Head of caudate nucleus (tissue), 42 donors: Measurements from ENCODE around the gene RDM1.
"Not testable (repeated sequence)": the region's sequence is repeated elsewhere in the genome, so short reads cannot be mapped to it uniquely, and the experiment has no call there.

Experiments
- DNase-seq, 42 donors: peaks; one replicate each; pipeline versions ENCODE4 v3.0.0 to v3.0.0-alpha.2; 2020 to 2021; ENCODE audit warnings: mixed read lengths in 7 of 42
- intact Hi-C: fragments of 100-400 bp; cut with DNase I; formaldehyde crosslinking; loops from one replicate; pipeline ENCODE4 v1.15.0; 2022

RDM1 gene

DNA sequence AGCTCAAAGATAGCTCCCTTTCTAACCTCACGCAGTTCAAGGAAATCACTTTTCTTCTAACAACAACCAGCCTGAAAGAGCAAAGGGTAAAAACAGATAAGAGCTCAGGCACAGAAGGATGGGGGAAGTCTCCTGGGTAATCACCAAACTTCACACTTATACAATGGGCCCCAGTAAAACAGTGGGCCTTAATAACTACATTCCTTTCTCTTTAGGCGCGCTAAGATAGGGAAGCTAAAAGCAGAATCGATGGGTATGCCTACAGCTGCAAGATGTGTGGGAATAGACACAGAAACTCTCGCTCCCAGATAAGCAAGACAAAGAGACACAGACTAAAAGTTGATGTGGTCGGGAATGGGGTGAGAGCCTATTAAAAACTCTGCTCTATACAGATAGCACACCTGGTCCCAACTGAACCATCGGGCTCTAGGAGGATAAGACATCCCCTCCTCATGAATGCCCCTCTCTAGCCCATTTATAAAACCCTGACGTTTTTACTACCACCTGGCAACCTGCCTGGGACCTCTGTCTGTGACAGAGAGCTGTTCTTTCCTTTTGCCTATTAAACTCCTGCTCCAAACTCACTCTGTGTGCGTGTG is 12.1 kb upstream of the RDM1 start:
- DNase-seq = no peak
- intact Hi-C loops = no loop called here

DNA sequence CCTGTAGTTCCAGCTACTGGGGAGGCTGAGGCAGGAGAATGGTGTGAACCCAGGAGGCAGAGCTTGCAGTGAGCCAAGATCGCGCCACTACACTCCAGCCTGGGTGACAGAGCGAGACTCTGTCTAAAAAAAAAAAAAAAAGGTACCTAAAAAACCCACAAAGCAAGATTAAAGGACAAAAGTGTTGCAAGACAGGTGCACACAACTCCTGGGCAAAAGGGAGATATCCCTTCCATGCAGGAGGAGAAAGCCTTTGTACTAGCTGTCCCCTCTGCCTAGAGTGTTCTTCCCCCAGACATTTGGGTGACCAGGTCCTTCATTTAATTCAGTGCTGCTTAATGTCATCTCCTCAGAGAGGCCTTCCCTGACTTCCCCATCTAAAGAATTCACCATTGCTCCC is 7.9 kb upstream of the RDM1 start:
- intact Hi-C loops, DNase-seq: not testable (repeated sequence)

DNA sequence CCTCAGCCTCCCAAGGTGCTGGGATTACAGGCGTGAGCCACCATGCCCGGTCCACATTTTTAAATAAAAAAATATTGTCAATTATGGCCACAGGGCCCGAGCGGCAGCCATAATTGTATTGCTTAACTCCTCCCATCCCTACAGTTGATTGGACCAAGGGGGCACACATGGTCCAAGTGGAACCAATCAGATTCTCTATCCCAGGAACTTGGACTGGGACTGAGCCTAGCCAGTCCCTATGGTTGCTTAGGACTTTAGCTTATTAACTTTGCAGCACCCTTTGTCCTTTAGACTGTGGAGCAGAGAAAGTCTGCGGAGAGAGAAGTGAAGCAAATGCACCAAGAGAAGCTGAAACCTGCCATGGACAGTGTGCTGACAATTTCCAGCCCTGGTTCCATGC is 5.5 kb upstream of the RDM1 start:
- DNase-seq = peak in 1 of 42 donors; percentile 8
- intact Hi-C loops = no loop called here

DNA sequence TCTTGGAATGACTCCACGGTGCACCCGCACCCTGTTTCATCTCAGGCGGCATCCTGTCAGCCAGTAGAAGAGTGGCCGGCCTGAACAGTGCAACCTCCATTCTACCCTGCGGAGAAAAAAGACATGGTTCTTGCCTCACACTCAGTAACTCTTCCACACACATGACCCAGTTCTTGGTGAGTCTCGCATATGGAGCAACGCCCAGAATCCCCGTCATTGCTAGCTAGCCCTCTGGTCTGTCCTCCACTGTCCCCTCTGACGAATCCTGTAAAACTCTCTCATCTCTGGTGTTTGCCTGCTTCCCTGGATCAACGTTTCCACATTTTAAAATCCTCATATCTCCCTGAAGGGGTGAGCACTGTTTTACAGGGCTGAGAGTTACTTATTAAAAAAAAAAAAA is 4.2 kb upstream of the RDM1 start:
- intact Hi-C loops = no loop called here
- peak in 1 of 42 donors; percentile 30 for DNase-seq

DNA sequence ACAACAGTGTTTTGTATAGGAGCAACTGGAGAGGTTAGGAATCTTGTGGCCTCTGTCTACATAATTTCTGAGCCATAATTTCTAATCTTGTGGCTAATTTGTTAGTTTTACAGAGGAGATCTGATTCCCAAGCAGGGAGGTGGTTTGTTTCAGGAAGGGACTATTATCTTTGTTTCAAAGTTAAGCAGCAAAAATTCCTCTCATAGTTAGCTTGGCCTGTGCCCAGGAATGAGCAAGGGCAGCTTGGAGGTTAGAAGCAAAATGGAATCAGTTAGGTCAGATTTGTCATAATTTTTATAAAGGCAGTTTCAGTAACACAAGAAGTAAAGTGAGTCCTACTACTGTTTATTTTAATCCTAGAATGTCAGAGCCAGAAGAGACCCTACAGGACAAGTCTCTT is 2.0 kb upstream of the RDM1 start:
- no peak for DNase-seq
- intact Hi-C loops = no loop called here

DNA sequence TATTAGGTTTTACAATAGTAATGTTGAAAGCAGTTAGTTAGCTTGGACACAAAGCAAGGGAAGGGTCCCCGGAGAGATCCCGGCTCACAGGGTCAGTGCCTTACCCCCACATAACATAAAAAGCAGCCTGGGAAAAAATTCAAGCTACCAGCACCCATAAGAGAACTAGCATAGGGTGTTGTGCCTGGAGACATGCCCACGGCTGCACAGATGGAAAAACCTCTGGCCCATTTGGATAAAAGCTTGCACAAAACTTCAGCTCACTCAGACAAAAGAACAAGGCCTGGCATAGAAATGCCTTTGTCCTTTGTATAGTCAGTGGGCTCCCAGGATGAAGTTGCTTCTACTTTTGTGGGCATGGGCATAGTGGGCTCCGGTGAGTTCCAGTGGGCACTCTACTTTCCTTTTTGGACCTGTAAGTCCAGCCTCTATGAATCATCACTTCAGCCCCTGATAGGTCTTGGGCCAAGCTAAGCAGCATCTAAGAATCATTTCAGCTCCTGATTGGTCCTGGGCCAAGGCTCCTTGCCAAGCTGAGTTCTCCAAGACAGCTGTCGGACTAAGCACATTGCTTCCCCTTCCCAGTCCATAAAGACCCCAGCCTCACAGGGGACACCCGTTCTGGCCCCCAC is 1.3 kb upstream of the RDM1 start:
- intact Hi-C loops = no loop called here
- DNase-seq = peak in 1 of 42 donors; percentile 1

DNA sequence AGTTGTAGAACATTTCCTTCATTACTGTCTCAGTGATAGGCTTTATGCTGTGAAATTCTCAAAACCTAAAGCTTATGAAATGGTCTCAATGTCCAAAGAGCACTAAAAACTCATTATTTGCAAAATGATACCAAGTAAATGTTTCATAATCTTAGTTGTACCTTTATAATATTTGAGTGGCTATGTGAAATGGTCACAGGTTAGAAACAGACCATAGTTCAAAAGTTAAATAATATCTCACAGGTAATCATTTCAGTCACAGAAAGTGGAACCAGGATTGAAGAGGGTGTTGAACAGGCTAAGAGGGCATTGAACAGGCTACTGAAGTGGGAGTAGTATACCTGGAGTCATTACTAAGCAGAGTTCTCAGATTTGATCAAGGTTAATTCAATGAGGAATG is 2.9 kb downstream of the RDM1 start:
- DNase-seq = no peak
- intact Hi-C loops = no loop called here

DNA sequence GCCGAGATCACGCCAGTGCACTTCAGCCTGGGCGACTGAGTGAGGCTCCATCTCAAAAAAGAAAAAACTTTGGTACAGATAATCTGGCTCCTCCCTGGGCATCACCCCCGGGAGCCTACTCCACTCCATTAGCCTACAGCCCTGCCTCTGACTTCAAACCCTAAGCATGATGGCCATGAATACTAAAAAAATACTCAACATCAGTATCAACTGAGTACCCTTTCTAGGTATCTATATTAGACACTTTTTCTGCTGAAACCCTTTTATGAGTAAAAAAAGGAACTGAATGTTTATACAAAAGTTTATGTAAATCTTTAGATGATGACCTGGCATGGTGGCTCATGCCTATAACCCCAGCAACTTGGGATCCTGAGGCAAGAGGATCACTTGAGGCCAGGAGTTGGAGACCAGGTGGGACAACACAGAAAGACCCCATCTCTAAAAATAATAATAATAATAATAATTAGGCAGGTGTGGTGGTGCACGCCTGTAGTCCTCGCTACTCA is 6.9 kb downstream of the RDM1 start:
- intact Hi-C loops = no loop called here
- DNase-seq = no peak

DNA sequence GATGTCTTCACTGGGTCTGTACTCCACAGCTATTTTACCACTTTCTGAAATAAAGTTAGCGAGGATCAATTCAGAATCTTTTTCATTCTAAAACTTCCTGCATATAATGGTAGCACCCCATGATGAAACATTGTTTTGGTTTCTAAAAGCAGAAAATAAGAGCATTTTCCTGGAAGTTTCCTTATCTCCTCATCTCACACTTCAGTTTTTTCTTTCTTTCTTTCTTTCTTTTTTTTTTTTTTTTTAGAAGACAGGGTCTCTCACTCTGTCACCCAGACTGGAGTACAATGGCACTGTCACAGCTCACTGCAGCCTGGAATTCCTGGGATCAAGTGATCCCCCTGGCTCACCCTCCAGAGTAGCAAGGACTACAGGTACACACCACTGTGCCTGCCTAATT is 10.3 kb downstream of the RDM1 start:
- no peak for DNase-seq
- intact Hi-C loops = no loop called here

DNA sequence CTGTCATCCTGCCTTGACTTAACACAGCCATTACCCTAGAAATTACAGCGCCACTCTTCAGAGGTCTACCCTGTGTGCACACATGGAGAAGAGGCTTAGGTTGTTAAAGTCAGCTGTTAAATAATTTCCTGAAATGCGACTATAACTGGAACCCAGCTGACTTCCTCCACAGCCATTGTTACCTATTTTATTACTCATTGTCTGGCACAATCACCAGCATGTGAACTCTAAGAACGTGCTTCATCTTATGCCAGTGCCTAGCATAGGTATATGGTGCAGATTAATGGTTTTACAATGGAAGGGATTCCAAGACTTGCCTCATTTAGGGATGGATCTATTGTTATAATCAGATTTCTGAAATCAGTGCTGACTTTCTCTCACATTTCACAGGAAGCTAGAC is 11.9 kb downstream of the RDM1 start:
- intact Hi-C loops = no loop called here
- DNase-seq = no peak

DNA sequence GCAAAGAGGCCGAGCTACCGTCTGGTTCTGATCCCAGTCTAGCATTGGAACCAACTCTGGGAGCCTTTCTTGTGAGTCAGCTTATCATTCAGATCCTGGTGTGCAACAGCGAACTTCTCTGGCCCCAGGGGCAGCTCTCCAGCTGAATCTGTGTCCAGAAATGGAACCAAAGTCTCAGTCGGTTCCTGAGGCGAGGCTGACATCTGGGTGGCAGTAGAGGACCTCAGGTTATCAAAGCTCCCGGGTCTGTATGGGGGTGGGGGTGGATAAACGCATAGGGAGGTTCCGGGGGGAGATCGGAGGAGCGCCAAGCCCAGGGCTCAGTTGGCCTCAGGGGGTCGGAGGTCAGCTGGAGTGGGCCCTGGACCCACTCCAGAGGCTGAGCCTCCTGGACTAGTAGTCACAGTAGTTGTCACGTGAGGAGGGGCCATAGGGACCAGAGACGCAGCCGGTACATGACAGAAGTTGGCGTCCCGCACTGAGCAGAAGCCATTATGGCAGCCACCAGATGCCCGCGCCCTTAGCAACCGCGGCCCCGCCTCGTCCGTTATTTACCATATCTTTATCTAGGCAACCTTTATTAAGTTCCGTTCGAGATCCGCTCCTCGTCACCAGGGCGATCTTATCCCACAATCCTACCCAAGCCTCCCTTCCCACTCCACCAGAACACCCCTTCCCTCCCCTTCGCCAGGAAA is 12.9 kb downstream of the RDM1 start:
- intact Hi-C loops = no loop called here
- DNase-seq = no peak

DNA sequence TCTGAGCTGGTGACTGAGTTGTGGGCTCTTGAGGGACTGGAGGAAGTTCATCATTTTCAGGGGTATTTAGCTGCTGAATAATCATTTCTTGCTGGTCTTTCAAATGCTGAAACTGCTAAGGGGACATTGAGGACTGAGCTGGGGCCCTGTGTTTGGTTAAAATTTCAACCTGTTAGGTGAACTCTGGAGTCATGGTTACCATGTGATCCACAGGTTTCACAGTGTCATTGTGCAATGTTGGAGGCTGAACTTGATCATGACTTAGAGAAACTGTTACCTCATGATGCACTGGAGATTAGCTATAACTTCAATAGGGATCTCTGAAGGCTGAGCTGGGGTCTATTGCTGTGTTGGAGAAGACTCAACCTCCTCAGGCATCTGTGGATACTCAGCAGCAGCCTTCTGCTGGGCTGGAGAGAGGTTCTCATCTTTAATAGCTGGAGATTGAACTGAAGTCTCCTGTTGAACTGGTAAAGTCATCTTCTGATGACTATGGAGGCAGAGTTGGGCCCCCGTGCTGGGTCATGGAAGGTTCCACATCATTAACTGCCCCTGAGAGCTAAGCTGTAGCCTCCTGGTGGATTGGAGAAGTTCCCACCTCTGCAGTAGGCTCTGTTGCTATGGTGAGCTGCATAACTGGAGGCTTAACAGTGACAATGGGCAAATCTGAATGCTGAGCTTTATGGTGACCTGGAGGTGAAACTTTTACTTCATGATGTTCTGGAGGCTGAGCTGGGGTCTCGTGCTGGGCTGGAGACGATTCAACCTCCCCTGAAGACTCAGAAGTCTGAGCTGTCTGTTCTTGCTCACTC is 15.2 kb downstream of the RDM1 start:
- intact Hi-C loops = no loop called here
- DNase-seq = no peak

DNA sequence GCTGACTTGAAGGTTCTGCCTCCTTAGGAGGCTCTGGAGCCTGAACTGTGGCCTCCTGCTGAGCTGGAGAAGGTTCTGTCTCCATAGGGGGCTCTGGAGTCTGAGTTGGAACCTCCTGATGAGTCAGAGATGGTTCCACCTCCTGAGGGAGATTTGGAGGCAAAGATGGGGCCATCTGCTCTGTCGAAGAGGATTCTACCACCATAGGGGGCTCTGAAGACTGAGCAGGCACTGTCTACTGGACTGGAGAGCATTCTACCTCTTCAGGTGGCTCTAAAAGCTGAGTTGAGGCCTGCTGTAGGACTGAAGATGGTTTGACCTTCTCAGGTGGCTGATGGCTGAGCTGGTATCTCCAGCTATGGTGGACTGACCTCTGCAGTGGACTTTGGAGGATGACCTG is 16.2 kb downstream of the RDM1 start:
- intact Hi-C loops = no loop called here
- DNase-seq = no peak

DNA sequence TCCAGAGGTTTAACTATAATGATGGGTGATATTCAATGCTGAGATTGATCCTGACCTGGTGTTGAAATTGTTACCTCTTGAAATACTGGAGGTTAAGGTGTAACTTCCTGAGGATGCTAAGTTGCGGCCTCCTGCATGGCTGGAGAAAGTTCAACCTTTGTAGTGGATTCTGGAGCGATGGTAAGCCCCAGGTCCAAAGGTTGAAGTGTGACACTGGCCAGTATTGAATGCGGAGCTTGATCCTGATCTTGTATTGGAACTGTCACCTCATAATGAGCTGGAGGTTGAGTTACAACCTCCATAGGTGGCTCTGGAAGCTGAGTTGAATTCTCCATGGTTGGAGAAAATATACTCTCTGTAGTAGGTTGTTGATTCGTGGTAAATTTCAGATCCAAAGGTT is 17.0 kb downstream of the RDM1 start:
- DNase-seq = no peak
- intact Hi-C loops = no loop called here

DNA sequence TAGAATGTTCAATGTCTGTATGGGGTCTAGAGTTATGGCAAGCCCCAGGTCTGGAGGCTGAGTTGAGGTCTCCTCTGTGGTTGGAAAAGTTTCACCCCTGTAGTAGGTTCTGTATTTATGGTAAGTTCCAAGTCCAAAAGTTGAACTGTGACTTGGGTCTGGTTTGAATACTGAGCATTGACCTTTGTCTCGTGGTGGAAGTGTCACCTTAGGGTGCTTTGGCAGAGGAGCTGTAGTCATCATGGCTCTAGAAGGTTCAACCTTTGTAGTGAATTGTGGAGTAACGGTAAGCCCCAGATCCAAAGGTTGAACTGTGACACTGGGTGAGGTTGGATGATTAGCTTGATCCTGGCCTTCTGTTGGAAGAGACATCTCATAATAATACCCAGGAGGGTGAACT is 17.6 kb downstream of the RDM1 start:
- intact Hi-C loops = no loop called here
- DNase-seq = no peak

DNA sequence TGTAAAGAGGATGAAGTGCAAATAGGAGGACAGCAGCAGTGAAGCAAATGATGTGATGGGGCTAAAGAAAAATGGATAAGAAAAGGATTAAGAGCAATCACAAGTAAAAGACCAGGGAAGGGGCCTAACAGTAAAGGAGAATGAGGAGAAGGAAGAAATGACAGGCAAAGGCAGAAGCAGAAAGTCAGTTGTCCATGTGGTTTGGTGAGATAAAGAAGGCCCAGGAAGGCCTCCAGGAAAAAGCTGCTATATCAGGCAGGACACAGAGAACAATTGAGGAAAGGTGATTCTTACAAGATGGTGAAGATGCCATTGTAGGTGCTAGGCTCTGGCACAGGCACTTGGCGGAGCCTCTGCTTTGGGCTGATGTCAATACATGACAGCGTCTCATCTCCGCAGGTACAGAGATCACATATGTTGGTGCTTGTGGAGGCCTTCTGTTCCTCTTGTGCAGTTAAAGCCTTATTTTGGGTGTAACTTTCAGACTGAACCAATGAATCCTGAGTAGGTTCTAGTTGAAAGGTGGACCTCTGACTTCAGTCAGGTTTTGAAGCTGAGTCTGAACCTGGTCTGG is 18.1 kb downstream of the RDM1 start:
- intact Hi-C loops = no loop called here

DNA sequence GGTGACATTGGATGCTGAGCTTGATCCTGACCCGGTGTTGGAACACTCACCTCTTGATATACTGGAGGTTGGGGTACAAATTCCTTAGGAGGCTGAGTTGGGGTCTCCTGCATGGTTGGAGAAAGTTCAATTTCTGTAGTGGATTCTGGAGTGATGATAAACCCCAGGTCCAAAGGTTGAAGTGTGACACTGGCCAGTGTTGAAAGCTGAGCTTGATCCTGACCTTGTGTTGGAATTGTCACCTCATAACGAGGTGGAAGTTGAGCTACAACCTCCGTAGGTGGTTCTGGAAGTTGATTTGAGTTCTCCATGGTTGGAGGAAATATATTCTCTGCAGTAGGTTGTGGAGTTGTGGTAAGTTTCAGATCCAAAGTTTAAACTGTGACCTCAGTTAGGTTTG is 21.2 kb downstream of the RDM1 start:
- intact Hi-C loops = no loop called here
- DNase-seq = no peak

More for the DNA sequence above, 18.1 kb downstream of the RDM1 start:
- DNase-seq = no peak

DNA sequence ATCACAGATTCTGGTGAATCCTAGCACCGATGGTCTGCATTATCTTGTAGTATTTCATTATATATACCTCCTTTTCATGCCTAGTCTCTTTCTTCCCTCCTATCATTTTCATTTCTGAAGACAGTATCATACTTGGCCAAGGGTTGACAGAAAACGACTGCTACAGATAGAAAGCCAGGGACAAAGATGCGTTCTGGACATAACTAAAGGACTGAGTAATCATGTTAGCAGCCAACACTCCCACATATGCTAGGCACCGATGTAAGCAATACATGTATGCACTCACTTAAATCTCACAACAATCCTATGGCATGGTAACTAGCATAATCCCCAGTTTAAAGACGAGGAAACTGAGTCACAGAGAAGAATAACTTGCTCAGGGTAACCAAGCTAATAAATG is 22.9 kb downstream of the RDM1 start:
- intact Hi-C loops = no loop called here
- no peak for DNase-seq

DNA sequence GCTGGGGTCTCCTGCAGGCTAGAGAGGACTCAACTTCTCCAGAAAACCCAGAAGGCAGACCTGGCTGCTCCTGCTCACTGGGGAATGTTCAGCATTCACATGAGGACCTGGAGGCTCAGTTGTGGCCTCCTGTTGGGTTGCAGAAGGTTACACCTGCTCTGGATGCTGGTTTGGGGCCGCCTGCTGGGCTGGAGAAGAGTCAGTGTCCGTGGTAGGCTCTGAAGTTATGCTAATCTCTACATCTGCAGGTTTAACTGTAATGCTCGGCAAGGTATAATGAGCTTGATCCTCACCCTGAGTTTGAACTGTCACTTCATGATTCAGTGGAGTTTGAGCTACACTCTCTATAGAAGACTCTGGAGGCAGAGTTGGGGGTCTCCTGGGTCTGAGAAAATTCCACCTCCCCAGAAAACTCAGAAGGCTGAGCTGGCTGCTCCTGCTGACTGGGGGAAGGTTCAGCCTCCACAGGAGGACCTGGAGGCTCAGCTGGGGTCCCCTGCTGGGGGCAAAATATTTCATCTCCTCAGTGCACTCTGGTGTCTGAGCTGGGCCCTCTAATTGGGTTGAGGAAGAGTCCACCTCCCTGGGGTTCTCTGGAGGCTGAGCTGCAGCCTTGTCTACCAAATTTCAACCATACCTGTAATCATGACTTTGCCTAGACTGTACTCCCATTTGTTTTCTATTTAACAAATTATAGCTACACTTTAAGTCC is 23.5 kb downstream of the RDM1 start:
- intact Hi-C loops = no loop called here
- no peak for DNase-seq
